NCI-H1694 treated with DMSO at 0.1 percent for 48 hours (cell line): Measurements from ENCODE around the gene FUNDC1.
"Not testable (repeated sequence)": the region's sequence is repeated elsewhere in the genome, so short reads cannot be mapped to it uniquely, and the experiment has no call there.

Experiments used
- DNase-seq: peaks from one replicate; lab custom pipeline; 2025; lab: John Stamatoyannopoulos, UW

The FUNDC1 gene

DNA sequence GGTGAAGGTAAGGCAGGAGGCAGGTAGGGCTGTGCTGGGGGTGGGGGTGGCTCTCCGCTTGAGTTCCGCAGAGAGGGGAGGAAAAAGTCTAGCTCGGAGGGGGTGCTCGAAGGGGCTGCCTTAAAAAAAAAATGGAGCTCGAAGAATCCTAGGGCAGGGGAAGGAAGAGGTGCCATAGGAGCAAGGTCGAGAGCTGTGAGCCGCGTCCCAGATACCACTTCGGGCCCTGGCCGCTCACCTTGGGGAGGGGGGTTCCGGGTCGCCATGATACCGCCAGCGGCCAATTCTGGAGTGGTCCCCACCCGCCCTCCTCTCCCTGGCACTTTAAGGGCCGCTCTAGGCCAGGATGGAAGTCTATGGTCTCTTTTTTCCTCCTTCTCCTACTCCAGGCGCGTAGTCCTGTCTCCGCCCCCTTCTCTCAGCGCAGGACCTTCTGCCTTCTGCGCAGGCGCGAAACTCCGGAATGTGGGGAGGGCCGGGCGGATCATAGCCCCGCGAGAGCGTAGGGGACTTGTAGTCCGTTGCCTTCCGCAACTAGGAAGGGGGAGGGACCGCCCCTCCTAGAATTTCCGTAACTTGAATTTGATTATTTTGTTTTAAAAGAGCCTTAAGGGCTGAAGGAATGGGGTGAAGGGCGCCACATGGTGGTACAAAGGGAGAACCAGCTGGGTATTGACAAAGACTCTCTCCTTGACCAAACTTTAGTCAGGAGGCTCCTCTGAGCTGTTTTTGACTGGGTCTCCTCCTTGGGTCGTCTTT, at the start of gene FUNDC1:
Gene FUNDC1, minus strand, starts transcription at position 293 of the 759 bp plus-strand sequence. Its CDS starts 27 bp downstream, at position 266.
- DNase-seq = peak; percentile 94

GRCh38 chrX:44585866-44586265, 43.2 kb upstream of the FUNDC1 start:
- no peak for DNase-seq

- DNase-seq = no peak
Observed at GRCh38 chrX:44580466-44580865, 37.8 kb upstream of the FUNDC1 start.

GRCh38 chrX:44572340-44572938, 29.8 kb upstream of the FUNDC1 start:
- DNase-seq = no peak

GRCh38 chrX:44570522-44570921, 27.9 kb upstream of the FUNDC1 start:
- no peak for DNase-seq

- DNase-seq = no peak
Observed at GRCh38 chrX:44569122-44569521, 26.5 kb upstream of the FUNDC1 start.

- no peak for DNase-seq
Observed at GRCh38 chrX:44568196-44568595, 25.5 kb upstream of the FUNDC1 start.

- not testable (repeated sequence) for DNase-seq
Observed at GRCh38 chrX:44561896-44562295, 19.2 kb upstream of the FUNDC1 start.

DNA sequence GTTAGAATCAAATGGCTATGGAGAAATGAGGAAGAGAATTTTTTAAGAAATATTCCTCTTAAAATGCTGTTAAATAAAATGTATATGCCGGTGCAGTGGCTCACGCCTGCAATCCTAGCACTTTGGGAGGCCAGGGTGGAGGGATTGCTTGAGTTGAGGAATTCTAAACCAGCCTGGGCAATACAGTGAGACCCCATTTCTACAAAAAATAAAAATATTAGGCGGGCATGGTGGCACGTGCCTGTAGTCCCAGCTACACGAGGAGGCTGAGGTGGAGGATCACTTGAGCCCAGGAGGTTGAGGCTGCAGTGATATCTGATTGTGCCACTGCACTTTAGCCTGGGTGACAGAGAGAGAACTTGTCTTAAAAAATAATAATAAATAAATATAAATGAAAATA, 7.9 kb upstream of the FUNDC1 start:
- no peak for DNase-seq

DNA sequence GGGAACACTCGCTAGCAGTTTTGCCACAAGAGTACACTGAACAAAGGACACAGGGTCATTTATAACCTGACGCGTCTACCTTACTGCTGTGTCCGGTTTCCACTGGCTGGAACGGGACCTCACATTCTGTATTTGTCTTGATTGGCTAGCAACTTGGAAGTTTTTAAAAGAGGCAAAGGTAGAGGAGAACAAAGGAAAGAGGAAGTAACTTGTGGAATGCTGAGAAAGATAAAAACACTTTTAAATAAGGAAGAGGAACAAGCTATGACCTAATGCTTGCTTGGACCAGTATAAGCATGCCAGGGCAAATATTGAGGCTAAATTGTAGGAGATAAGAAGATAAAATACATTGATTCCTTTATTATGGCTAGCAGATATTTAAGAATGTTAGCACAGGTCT, 2.8 kb upstream of the FUNDC1 start:
- DNase-seq = not testable (repeated sequence)

DNA sequence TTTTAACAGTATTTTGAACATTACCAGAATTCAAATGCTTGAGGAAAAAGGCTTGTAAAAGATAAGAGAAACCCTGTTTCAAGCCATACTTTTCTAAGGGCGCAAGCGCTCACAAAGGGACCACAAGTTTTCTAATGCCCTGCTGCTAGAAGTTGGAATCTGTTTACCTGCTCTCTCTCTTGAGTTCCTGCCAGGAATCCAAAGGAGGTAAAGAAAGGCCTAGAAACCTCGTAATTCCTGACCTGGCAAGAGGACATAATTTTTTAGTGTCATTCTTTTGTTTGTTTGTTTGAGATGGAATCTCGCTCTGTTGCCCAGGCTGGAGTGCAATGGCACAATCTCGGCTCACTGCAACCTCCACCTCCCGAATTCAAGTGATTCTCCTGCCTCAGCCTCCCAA, 1.4 kb upstream of the FUNDC1 start:
- DNase-seq = no peak

GRCh38 chrX:44536198-44536597, 6.5 kb downstream of the FUNDC1 start:
- DNase-seq = no peak

DNA sequence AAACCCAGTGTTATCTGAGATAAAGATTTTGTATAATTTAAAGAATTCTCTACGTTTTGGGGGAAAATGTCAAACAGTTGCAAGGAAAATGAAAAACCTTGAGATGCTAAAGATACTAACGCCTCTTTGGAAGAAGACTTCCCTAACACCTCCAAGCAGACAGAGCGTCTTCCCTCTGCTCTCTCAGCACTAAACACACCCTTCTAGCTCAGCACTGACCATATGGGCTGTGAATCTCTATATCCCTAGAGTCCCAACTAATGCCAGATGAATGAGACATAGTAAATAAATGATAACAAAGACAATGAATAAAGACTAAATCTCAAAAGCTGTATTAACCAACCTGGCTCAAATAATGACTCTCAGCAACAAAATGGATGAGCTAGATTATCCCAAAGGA, 13.3 kb downstream of the FUNDC1 start:
- no peak for DNase-seq

DNA sequence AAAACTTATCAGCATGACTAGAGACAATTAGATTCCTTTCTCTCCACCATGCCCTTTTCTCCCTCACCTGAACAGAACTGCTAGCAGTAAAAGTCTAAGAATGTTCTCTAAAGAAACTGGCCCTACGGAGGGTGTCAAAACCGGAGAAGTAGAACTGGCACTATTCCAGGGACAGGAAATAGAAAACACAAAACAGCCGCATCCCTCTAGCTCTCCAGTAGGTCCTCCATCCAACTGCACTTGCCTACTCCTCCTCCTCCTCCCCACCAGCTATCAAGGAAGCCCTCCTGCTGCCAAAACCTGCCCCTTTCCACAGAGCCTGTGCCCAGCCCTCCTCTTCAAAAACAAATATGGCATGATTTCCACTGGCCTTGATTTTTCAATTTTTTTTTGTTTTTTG, 28.4 kb downstream of the FUNDC1 start:
- no peak for DNase-seq

- DNase-seq = no peak
Observed at GRCh38 chrX:44507292-44507691, 35.4 kb downstream of the FUNDC1 start.

- no peak for DNase-seq
Observed at GRCh38 chrX:44506678-44507077, 36.0 kb downstream of the FUNDC1 start.

- no peak for DNase-seq
Observed at GRCh38 chrX:44503560-44503959, 39.1 kb downstream of the FUNDC1 start.

- no peak for DNase-seq
Observed at GRCh38 chrX:44495091-44495490, 47.6 kb downstream of the FUNDC1 start.

DNA sequence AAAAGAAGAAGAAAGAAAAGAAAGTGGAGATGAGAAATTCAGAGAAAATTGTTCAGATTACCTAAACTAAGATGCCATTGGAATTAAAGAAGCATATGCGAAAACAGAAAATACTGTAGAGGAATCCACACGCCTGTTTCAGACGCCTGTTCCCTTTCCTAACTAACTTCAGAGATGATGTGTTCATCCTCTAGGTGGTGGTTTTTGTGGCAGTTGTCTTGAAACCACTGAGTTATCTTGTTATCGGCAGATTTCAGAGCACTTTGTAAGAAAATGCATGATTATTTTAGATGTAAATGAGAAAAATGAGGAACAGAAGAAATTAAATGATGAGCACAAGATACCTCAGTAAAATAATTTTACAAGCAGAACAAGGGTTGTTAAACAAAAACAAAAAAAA, 48.3 kb downstream of the FUNDC1 start:
- DNase-seq = no peak

DNA sequence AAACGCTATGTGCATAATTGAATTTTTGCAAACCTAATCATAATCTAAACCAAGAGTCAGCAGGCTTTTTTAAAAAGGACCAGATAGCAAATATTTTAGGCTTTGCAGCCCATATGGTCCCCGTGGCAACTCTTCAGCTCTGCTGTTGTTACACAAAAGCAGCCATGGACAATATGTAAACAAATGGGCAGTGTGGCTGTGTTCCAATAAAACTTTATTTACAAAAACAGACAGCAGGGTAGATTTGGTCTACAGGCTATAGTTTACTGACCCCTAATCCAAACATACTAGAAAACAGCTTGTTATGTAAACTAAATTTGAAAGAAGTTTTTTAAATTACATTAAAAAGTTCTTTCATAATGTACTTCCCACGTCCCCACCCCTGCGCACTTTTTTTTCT, 53.1 kb downstream of the FUNDC1 start:
- no peak for DNase-seq

DNA sequence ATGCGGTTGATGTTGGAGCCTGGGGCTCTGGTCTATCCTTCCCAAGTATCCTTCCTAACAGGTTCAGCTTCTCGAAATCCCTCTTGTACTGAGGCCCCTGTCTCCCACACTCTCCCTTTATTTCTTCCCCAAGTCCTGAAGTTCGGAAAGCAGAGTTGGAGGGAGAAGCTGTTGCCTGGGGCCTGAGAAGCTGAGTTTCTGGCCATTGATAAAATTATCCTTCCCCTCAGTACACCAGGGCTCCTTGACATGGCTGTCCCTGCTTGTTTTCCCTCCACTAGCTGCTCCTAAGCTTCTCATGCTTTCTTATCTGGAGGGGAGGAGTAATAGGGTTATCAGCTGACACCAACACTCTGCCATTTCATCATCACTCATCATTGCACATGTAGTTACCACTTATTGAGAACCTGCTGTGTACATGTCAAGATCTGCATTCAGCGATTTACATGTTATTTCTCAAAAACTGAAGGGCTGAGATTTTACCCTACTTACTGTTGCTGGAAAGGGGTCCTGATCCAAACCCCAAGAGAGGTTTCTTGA, 58.0 kb downstream of the FUNDC1 start:
- DNase-seq = no peak

- DNase-seq = no peak
Observed at GRCh38 chrX:44483965-44484606, 58.6 kb downstream of the FUNDC1 start.

DNA sequence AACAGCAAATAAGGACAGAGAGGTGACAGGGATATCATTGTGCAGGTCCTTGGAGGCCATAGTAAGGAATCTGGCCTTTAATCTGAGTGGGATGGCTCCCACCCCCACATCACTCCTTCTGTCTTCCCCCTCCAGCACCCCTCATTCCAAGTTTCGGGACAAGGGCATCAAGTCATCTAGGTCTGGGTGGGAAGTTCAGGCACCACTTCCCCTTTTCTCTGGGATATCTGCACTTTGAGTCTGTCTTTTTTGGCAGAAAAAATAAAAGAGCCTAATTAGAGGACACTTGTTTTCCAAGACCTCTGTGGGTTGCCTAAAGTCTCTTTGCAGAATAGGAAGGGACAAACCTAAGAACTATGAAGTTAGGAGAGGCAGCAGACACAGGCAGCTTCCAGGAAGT, 60.1 kb downstream of the FUNDC1 start:
- no peak for DNase-seq
